Breast epithelium (tissue), 3 donors: ENCODE data around the gene KCNK2.

Source experiments
- POLR2A ChIP-seq: fragments of 450-650 bp; IDR thresholded peaks from one replicate; pipeline ENCODE4 v1.6.1; 2016; ENCODE audit warnings: antibody characterized with exemption, mild to moderate bottlenecking, moderate library complexity
- POLR2AphosphoS5 ChIP-seq, 3 donors: sonication (generic); formaldehyde crosslinking; IDR thresholded peaks; one replicate each; pipeline ENCODE4 v1.6.1; 2017; ENCODE audit warnings: antibody characterized with exemption in 3 of 3
- TF ChIP-seq, protein P1 (sequence below), 3 donors: fragments of 450-650 bp; IDR thresholded peaks; one replicate each; pipeline ENCODE4 v1.5.1; 2016 to 2017; ENCODE audit warnings: antibody characterized with exemption in 3 of 3, mild to moderate bottlenecking in 3 of 3, moderate library complexity in 3 of 3

DNA sequence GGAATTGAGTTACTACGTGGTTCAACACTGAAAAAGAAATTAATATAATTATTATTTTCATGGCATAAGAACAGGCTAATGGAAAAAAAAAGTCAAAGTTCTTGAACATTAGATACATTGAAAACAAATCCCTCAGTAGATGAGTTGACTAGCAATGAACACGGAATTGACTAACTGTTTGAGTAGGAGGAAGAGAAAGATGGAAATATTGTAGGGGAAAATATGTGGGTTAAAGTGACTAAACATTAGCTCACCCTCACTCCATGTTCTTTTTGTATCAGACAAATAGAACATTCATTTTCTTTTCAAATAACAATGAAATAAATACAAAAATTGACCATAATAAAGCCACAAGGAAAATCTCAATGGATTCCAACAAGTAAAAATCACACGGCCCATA, 84.3 kb downstream of the KCNK2 start:
- TF ChIP-seq, protein P1, sequence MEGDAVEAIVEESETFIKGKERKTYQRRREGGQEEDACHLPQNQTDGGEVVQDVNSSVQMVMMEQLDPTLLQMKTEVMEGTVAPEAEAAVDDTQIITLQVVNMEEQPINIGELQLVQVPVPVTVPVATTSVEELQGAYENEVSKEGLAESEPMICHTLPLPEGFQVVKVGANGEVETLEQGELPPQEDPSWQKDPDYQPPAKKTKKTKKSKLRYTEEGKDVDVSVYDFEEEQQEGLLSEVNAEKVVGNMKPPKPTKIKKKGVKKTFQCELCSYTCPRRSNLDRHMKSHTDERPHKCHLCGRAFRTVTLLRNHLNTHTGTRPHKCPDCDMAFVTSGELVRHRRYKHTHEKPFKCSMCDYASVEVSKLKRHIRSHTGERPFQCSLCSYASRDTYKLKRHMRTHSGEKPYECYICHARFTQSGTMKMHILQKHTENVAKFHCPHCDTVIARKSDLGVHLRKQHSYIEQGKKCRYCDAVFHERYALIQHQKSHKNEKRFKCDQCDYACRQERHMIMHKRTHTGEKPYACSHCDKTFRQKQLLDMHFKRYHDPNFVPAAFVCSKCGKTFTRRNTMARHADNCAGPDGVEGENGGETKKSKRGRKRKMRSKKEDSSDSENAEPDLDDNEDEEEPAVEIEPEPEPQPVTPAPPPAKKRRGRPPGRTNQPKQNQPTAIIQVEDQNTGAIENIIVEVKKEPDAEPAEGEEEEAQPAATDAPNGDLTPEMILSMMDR (IDR thresholded peaks at IDR 0.05): no peak
- TF ChIP-seq POLR2AphosphoS5 (IDR thresholded peaks at IDR 0.05) (no peak), POLR2A (no peak)
